ENCODE measurements around the gene CNTD1. TPM values are rescaled to one million over a fixed set of nuclear protein-coding genes. Genes with fewer than 3 reads are reported as not detected.
A peak's percentile ranks its signal among the peaks of the same experiment; 100 is the strongest.

Gene CNTD1
- total RNA-seq, 1 experiment from 2014 or later, result 0.18 TPM

DNA sequence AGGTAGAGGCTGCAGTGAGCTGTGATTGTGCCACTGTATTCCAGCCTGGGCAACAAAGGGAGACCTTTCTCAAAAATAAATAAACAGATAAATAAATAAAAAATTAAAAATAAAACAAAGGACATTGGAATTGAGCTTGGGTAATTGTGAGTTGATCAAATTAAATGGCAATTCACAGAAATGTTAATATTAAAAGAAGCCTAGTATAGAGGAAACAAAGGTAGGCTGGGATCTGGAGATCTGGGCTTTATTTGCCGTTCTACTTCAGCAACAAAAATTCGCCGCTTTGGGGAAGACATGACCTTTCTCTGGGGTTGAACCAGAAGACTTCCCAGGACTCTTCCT is 25.7 kb upstream of the CNTD1 start:
- Histone ChIP-seq H3K4me1 (replicated peaks) (peaks cover 32% of the 10 kb centered on the region), H3K36me3 (peaks cover 22% of the 10 kb centered on the region), H3K27me3 (replicated peaks) (no peaks in the 10 kb centered on the region), H3K4me3 (peak overlapping the region; percentile 75), H3K9me3 (replicated peaks) (no peaks in the 10 kb centered on the region), H3K27ac (peak overlapping the region; percentile 74)
- DNase-seq (ENCODE audit: low read depth in 1 of 2, low spot score in 2 of 2), result no peak

DNA sequence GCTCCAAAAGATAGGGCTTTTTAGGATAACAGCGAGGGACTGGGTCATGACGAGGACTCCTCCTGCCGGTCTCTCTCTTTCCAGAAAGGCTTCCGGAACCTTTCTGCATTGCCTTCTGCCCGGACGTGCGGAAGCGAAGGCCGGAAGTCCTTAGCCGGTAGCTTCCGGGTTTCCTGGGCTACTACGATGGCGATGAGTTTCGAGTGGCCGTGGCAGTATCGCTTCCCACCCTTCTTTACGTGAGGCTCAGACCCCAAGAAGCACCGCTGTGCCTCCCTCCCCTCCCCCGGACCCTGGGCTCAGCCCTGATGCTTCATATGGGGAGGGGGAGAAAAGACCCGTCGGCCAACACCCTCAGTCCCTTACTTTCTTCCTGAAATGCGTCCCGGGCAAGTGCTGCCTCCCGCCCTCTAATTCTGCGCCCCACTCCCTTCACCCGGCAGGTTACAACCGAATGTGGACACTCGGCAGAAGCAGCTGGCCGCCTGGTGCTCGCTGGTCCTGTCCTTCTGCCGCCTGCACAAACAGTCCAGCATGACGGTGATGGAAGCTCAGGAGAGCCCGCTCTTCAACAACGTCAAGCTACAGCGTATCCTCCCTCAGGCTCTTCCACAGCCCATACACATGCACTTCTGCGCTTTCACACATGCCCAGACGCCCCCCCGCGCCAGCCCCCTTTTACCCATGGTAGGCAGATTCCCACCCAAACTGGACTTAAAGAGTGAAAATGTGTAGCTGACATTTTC is 25.2 kb upstream of the CNTD1 start, which contains the start of gene VPS25:
VPS25 (plus strand) TSS at position 160 of the 746 bp plus-strand sequence; CDS start at position 187, 27 bp downstream.
- DNase-seq (ENCODE audit: low read depth in 1 of 2, low spot score in 2 of 2), result peak; percentile 80 to 87
- H3K4me1 ChIP-seq (replicated peaks), result peaks cover 32% of the 10 kb centered on the region
- peak within 1 kb of the TSS; percentile 74 for H3K27ac ChIP-seq
- H3K4me3 ChIP-seq, result peak within 1 kb of the TSS; percentile 75
- peaks cover 22% of the 10 kb centered on the region for H3K36me3 ChIP-seq
- H3K27me3 ChIP-seq (replicated peaks), result no peaks in the 10 kb centered on the region
- no peaks in the 10 kb centered on the region for H3K9me3 ChIP-seq (replicated peaks)

DNA sequence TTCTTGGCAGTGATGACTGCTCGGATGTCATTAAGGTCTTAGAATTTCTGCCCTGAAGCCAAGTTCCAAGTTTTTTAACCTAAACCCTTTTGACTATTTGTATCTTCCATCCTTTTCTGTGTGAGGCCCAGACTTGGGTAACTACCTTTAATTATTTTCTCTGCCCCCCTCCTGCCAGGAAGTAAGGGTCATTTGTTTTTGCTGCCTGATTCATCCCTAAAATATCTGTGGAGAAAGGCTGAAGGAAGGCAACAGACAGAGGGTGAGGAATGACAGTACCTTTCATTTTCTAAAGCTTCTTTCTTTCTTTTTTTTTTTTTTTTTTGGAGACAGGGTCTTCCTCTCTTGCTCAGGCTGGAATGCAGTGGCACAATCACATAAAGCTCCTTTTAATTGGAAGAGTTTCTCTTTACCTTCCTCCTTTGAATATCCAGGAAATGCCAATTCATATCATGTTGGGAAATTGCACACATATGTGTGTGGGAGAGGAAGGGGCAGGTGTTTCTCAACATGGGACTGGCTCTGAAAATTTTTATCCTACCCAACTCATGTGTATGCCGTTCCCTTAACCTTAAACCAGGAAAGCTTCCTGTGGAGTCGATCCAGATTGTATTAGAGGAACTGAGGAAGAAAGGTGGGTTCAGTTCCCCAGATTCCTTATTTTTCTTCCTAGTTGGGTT is 24.5 kb upstream of the CNTD1 start:
- H3K4me3 ChIP-seq, result peak overlapping the region; percentile 75
- DNase-seq (ENCODE audit: low read depth in 1 of 2, low spot score in 2 of 2), result peak in 1 of 2 experiments; percentile 73
- H3K9me3 ChIP-seq (replicated peaks), result no peaks in the 10 kb centered on the region
- no peaks in the 10 kb centered on the region for H3K27me3 ChIP-seq (replicated peaks)
- peaks cover 32% of the 10 kb centered on the region for H3K4me1 ChIP-seq (replicated peaks)
- H3K27ac ChIP-seq, result peak overlapping the region; percentile 74
- peaks cover 29% of the 10 kb centered on the region for H3K36me3 ChIP-seq

DNA sequence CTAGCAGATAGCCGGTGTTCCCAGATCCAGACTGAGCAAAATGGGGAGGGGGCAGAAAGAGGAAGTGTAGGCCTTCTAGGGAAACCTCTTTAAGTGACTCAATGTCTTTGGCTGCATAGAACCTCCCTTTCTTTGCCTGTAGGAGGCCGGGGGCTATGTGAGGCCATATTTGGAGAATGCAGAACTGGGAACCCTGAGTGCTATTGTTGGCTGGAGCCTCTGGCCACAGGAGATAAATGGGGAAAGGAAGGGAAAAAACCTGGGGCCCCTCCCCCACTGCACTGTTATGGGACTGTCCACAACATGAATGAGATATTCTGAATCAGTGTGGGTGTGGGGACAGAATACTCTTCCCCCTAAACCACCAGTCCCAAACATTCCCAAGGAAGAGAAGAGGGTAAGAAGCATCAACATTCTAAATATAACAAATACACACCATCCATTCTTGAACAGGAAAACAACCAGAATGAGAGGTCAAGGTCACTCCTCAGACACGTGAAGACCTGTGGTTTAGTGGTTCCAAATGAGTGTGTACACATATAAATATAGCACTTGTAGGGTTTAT is 23.0 kb upstream of the CNTD1 start:
- Histone ChIP-seq H3K27me3 (replicated peaks) (no peaks in the 10 kb centered on the region), H3K27ac (0 out of 2 replicates have a peak overlapping the region, but pooled peaks have one; percentile 74), H3K36me3 (peaks cover 39% of the 10 kb centered on the region), H3K4me3 (no peak overlapping the region), H3K4me1 (replicated peaks) (peaks cover 37% of the 10 kb centered on the region), H3K9me3 (replicated peaks) (no peaks in the 10 kb centered on the region)
- DNase-seq (ENCODE audit: low read depth in 1 of 2, low spot score in 2 of 2), result peak; percentile 75 to 86

DNA sequence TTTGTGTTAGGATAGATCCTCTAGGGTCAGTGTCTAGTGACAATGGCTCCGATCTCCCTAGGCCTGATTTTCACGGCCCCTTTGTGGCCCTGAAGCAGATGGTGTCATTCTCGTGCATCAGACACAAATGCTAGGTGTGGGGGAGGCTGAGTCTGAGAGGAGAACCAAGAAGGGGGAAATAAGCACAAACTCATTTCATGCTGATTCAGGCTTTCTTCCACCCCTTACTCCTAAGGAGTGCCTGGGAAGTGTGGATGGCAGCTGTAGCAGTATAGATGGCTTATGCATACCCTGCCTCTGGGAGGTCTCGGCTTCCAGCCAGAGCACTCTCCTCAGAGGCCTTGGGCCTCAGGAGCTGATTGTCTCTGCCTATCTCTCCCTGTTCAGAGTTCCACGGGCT is 20.1 kb upstream of the CNTD1 start:
- H3K4me3 ChIP-seq, result no peak overlapping the region
- H3K27me3 ChIP-seq (replicated peaks), result no peaks in the 10 kb centered on the region
- peaks cover 36% of the 10 kb centered on the region for H3K36me3 ChIP-seq
- no peak overlapping the region for H3K27ac ChIP-seq
- DNase-seq (ENCODE audit: low read depth in 1 of 2, low spot score in 2 of 2), result no peak
- H3K9me3 ChIP-seq (replicated peaks), result no peaks in the 10 kb centered on the region
- H3K4me1 ChIP-seq (replicated peaks), result peaks cover 43% of the 10 kb centered on the region

DNA sequence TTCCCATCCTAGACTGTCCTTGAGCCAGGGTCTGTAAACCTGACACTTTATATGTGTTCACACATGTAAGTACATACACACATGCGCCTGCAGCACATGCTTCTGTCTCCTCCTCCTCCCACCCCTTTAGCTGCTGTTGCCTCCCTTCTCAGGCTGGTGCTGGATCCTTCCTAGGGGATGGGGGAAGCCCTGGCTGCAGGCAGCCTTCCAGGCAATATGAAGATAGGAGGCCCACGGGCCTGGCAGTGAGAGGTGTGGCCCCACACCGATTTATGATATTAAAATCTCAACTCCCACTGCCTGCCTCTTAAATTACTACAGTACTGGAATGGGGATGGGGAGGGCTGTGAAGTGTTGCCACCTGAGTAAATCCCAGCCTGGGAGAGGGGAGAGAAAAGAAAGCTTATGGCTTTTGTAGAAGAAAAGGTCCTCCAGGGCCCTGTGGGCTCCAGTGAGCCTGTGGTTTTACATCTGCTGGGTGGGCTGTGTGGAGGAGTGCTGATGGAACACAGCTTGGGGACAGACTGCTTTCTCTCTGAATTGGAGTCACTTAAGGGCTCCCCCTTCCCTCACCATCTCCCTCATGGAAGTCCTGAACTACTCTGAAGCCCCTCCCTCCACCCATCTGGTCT is 19.2 kb upstream of the CNTD1 start:
- H3K27me3 ChIP-seq (replicated peaks), result no peaks in the 10 kb centered on the region
- peaks cover 35% of the 10 kb centered on the region for H3K36me3 ChIP-seq
- H3K27ac ChIP-seq, result no peak overlapping the region
- peaks cover 41% of the 10 kb centered on the region for H3K4me1 ChIP-seq (replicated peaks)
- no peak for DNase-seq (ENCODE audit: low read depth in 1 of 2, low spot score in 2 of 2)
- no peaks in the 10 kb centered on the region for H3K9me3 ChIP-seq (replicated peaks)
- H3K4me3 ChIP-seq, result no peak overlapping the region

DNA sequence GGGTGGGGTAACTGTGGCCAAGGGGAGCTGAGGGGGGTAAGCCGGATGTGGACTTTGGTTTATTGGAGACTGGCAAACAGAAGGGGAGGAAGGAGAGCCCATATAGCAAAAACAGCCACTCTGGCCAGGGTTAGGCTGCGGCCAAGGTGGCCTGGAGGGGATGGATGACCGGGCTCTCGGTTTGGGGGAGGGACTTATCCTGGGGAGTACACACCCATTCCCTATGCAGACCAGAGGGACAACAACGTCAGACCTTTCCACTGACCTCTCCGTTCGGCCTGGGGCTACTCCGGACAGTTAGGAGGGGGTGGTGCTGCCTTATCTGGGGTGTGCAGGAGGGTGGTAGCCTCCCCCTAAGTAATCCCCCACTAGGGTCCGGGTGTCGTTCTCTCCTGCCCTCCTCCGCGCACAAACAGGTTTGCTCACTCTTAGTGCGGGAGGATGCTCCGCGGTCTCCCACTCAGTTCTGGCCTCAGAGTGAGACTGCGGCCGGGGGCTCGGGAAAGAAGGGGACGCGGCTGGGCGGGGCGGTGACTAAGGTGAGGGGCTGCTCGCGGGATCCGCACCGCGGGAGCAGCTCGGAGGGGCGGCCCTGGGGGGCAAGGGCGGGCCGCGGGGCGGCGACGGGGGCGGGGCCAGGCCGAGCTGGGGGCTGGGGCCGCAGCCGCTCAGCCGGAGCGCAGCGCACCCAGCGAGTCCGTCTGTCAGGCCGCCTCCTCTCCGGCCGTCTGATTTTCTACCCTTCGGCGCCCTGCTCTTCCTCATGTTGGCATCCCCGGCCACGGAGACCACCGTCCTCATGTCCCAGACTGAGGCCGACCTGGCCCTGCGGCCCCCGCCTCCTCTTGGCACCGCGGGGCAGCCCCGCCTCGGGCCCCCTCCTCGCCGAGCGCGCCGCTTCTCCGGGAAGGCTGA is 18.5 kb upstream of the CNTD1 start, which contains the start of gene WNK4:
WNK4 (plus strand) TSS at position 675 of the 915 bp plus-strand sequence; CDS start at position 764, 89 bp downstream.
- no peak within 1 kb of the TSS for H3K27ac ChIP-seq

DNA sequence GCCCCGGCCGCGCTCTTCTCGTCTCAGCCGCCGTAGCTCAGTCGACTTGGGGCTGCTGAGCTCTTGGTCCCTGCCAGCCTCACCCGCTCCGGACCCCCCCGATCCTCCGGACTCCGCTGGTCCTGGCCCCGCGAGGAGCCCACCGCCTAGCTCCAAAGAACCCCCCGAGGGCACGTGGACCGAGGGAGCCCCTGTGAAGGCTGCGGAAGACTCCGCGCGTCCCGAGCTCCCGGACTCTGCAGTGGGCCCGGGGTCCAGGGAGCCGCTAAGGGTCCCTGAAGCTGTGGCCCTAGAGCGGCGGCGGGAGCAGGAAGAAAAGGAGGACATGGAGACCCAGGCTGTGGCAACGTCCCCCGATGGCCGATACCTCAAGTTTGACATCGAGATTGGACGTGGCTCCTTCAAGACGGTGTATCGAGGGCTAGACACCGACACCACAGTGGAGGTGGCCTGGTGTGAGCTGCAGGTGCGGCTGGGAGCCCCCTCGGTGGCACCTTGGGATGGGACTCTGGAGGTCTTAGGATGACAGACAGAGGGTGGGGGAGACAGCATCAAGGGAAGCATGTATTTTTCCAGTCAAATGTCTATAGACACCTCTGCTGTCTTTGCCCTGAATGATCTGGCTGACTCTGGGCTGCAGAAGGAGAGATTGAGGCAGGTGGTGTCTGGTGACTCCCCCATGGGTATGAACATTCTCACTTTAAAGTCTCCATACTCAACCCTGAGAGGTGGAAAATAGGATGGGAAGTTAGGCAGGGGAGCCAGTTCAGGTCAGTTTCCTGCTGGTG is 17.6 kb upstream of the CNTD1 start:
- no peak for DNase-seq (ENCODE audit: low read depth in 1 of 2, low spot score in 2 of 2)
- H3K36me3 ChIP-seq, result peaks cover 31% of the 10 kb centered on the region
- H3K27me3 ChIP-seq (replicated peaks), result no peaks in the 10 kb centered on the region
- no peak overlapping the region for H3K27ac ChIP-seq
- peaks cover 25% of the 10 kb centered on the region for H3K4me1 ChIP-seq (replicated peaks)
- no peak overlapping the region for H3K4me3 ChIP-seq
- no peaks in the 10 kb centered on the region for H3K9me3 ChIP-seq (replicated peaks)

More for the DNA sequence above, 18.5 kb upstream of the CNTD1 start, which contains the start of gene WNK4:
- H3K4me3 ChIP-seq, result no peak within 1 kb of the TSS
- DNase-seq (ENCODE audit: low read depth in 1 of 2, low spot score in 2 of 2), result no peak
- H3K36me3 ChIP-seq, result peaks cover 35% of the 10 kb centered on the region
- no peaks in the 10 kb centered on the region for H3K27me3 ChIP-seq (replicated peaks)
- peaks cover 33% of the 10 kb centered on the region for H3K4me1 ChIP-seq (replicated peaks)
- no peaks in the 10 kb centered on the region for H3K9me3 ChIP-seq (replicated peaks)

DNA sequence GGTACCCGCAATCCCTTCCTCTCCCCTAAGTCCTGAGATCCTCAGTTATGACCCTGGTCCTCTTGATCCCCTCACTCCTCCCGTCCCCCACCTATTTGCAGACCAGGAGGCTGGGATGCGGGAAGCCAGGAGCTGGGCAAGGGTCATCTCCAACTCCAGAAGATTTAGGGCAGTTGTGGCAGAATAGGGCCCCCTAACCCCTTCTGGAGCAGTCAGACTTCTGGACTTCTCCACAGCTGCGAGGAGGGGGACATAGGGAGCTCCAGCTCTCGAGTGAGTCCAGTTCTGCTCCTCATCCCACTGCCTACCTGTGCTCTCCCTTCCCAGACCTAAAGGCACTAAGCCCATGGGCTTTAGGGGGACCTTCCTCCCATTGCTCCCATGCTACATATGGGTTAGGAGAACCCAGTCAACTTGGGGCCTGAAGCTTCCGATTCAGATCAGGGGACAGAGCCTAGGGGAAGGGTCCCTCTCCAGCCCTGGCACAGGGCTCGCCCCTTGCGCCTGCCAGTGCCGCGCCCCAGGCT is 17.0 kb upstream of the CNTD1 start:
- Histone ChIP-seq H3K4me1 (replicated peaks) (peaks cover 21% of the 10 kb centered on the region), H3K27ac (no peak overlapping the region), H3K27me3 (replicated peaks) (no peaks in the 10 kb centered on the region), H3K4me3 (no peak overlapping the region), H3K36me3 (peaks cover 27% of the 10 kb centered on the region), H3K9me3 (replicated peaks) (no peaks in the 10 kb centered on the region)
- DNase-seq (ENCODE audit: low read depth in 1 of 2, low spot score in 2 of 2), result no peak

DNA sequence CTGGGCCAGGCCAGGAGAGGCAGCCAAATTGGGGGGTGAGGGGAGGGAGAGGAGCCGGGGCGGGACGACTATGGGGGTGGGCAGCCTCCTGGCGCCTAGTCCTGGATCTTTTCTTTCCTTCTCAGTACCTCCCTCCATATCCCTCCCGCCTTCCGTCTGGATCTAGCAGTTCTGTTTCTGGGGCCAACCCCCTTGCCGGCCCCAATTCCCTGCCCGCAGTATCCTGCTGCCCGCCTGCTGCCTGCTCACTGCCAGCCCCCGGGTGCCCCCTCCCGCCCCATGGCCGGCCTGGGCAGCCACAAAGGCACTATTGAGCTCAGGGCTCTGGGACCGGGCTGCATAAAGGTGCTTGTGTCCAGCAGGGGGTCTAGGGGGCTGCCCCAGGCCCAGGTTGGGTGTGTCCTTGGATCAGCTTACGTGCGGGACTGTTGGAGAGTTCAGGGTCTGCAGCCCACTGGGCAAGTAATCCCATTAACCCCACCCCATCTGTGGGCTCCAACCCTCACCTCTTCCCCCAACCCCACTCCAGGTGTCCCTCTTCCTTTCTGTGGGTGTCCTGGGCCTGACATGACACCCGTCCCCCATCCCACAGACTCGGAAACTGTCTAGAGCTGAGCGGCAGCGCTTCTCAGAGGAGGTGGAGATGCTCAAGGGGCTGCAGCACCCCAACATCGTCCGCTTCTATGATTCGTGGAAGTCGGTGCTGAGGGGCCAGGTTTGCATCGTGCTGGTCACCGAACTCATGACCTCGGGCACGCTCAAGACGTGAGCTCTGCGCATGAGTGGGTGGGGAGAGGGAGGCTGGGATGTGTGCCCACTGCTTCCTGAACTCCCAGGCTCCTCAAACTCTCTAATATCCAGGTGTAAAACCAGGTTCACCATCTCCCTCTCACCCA is 16.2 kb upstream of the CNTD1 start:
- H3K4me1 ChIP-seq (replicated peaks), result peaks cover 21% of the 10 kb centered on the region
- no peak for DNase-seq (ENCODE audit: low read depth in 1 of 2, low spot score in 2 of 2)
- H3K9me3 ChIP-seq (replicated peaks), result no peaks in the 10 kb centered on the region
- no peaks in the 10 kb centered on the region for H3K27me3 ChIP-seq (replicated peaks)
- no peak overlapping the region for H3K4me3 ChIP-seq
- H3K27ac ChIP-seq, result no peak overlapping the region; the same call in 1 of the 2 replicates
- H3K36me3 ChIP-seq, result peaks cover 21% of the 10 kb centered on the region

DNA sequence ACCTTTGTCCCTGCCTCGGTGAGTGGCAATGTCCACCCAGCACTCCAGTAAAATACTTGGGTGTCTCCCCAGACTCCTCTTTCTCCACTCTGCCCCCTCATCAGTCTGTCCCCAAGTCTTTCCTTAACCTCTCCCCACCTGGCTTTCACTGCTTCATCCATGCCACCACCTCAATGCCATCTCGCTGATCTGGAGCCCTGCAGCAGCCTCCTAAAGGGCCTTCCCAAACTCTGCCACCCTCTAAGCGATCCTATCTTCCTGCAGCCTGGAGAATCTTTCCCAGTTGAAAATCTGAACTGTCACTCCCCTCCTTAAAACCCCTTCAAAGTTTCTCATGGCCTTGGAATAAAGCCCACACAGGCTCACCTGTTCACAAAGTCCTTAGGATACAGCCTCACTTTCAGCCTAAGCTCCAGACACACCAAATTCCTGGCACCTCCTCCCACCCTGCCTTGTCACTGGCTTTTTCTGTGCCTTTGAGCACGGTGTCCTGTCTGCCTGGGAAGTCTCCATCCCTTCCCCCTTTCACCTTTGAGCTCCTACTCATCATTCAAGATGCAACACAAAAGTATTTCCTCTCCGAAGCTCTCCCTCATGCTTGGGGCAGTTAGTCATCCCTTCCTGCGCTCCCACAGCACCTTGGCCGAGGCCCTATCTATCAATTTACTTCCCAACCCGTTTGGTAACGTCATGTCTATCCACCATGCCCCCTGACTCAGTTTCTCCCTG is 15.4 kb upstream of the CNTD1 start:
- H3K27me3 ChIP-seq (replicated peaks), result no peaks in the 10 kb centered on the region
- no peak overlapping the region for H3K4me3 ChIP-seq
- H3K4me1 ChIP-seq (replicated peaks), result peaks cover 21% of the 10 kb centered on the region
- no peaks in the 10 kb centered on the region for H3K9me3 ChIP-seq (replicated peaks)
- peak; percentile 29 to 58 for DNase-seq (ENCODE audit: low read depth in 1 of 2, low spot score in 2 of 2)
- peaks cover 17% of the 10 kb centered on the region for H3K36me3 ChIP-seq
- peak overlapping the region; percentile 36 for H3K27ac ChIP-seq
